ENCODE data around the gene PDCD1. TPM values are rescaled to one million over a fixed set of nuclear protein-coding genes. Genes with fewer than 3 reads are reported as not detected.
A peak's percentile ranks its signal among the peaks of the same experiment; 100 is the strongest.

Gene PDCD1
- total RNA-seq, 2 experiments from 2014 or later, result 2.4 to 2.5 TPM

GRCh38 chr2:241901500-241902351, 43.0 kb upstream of the PDCD1 start:
- ChIA-PET POLR2A (no interaction called here), CTCF (no interaction called here)
- Mint-ChIP-seq H3K4me3 (no peak overlapping the region), H3K9me3 (ENCODE audit: insufficient read depth) (no peaks in the 10 kb centered on the region), H3K27ac (no peak overlapping the region), H3K27me3 (ENCODE audit: low read depth) (no peaks in the 10 kb centered on the region), H3K4me1 (ENCODE audit: low read depth) (no peaks in the 10 kb centered on the region), H3K36me3 (ENCODE audit: low read depth) (peaks cover 2% of the 10 kb centered on the region)
- ATAC-seq (no peak), DNase-seq (no peak)

GRCh38 chr2:241901018-241901380, 42.3 kb upstream of the PDCD1 start:
- no peak for ATAC-seq
- ChIA-PET POLR2A (no interaction called here), CTCF (no interaction called here)
- Mint-ChIP-seq H3K9me3 (ENCODE audit: insufficient read depth) (no peaks in the 10 kb centered on the region), H3K27me3 (ENCODE audit: low read depth) (no peaks in the 10 kb centered on the region), H3K4me1 (ENCODE audit: low read depth) (no peaks in the 10 kb centered on the region), H3K27ac (no peak overlapping the region), H3K36me3 (ENCODE audit: low read depth) (peaks cover 2% of the 10 kb centered on the region), H3K4me3 (no peak overlapping the region)
- no peak for DNase-seq

GRCh38 chr2:241900251-241901017, 41.7 kb upstream of the PDCD1 start:
- DNase-seq, result no peak
- no peak overlapping the region for H3K4me3 Mint-ChIP-seq
- peaks cover 2% of the 10 kb centered on the region for H3K36me3 Mint-ChIP-seq (ENCODE audit: low read depth)
- no peak overlapping the region for H3K27ac Mint-ChIP-seq
- no peaks in the 10 kb centered on the region for H3K9me3 Mint-ChIP-seq (ENCODE audit: insufficient read depth)
- ChIA-PET POLR2A (no interaction called here), CTCF (no interaction called here)
- ATAC-seq, result no peak
- no peaks in the 10 kb centered on the region for H3K4me1 Mint-ChIP-seq (ENCODE audit: low read depth)
- H3K27me3 Mint-ChIP-seq (ENCODE audit: low read depth), result no peaks in the 10 kb centered on the region

GRCh38 chr2:241898463-241899270, 40.0 kb upstream of the PDCD1 start:
- ChIA-PET CTCF (no interaction called here), POLR2A (no interaction called here)
- peak; percentile 18 for DNase-seq
- H3K9me3 Mint-ChIP-seq (ENCODE audit: insufficient read depth), result no peaks in the 10 kb centered on the region
- ATAC-seq, result no peak
- H3K27ac Mint-ChIP-seq, result no peak overlapping the region
- no peaks in the 10 kb centered on the region for H3K27me3 Mint-ChIP-seq (ENCODE audit: low read depth)
- H3K36me3 Mint-ChIP-seq (ENCODE audit: low read depth), result peaks cover 2% of the 10 kb centered on the region
- no peak overlapping the region for H3K4me3 Mint-ChIP-seq
- H3K4me1 Mint-ChIP-seq (ENCODE audit: low read depth), result no peaks in the 10 kb centered on the region

- CTCF ChIA-PET, result no interaction called here
- Mint-ChIP-seq H3K9me3 (ENCODE audit: insufficient read depth) (no peaks in the 10 kb centered on the region), H3K36me3 (ENCODE audit: low read depth) (peaks cover 2% of the 10 kb centered on the region), H3K27ac (peak overlapping the region; percentile 46), H3K4me3 (no peak overlapping the region), H3K27me3 (ENCODE audit: low read depth) (no peaks in the 10 kb centered on the region), H3K4me1 (ENCODE audit: low read depth) (no peaks in the 10 kb centered on the region)
- POLR2A ChIA-PET, result no interaction called here
- DNase-seq, result peak; percentile 17
- no peak for ATAC-seq
Measured at GRCh38 chr2:241897231-241897916, 38.7 kb upstream of the PDCD1 start.

GRCh38 chr2:241896746-241897201, 38.1 kb upstream of the PDCD1 start:
- ATAC-seq (no peak), DNase-seq (peak; percentile 16)
- H3K4me3 Mint-ChIP-seq, result no peak overlapping the region
- H3K36me3 Mint-ChIP-seq (ENCODE audit: low read depth), result peaks cover 2% of the 10 kb centered on the region
- CTCF ChIA-PET, result no interaction called here
- POLR2A ChIA-PET, result no interaction called here
- peak overlapping the region; percentile 46 for H3K27ac Mint-ChIP-seq
- no peaks in the 10 kb centered on the region for H3K4me1 Mint-ChIP-seq (ENCODE audit: low read depth)
- no peaks in the 10 kb centered on the region for H3K9me3 Mint-ChIP-seq (ENCODE audit: insufficient read depth)
- H3K27me3 Mint-ChIP-seq (ENCODE audit: low read depth), result no peaks in the 10 kb centered on the region

GRCh38 chr2:241895712-241896641, 37.3 kb upstream of the PDCD1 start:
- Mint-ChIP-seq H3K27ac (peak overlapping the region; percentile 67), H3K27me3 (ENCODE audit: low read depth) (no peaks in the 10 kb centered on the region), H3K4me1 (ENCODE audit: low read depth) (no peaks in the 10 kb centered on the region), H3K36me3 (ENCODE audit: low read depth) (peaks cover 2% of the 10 kb centered on the region), H3K4me3 (no peak overlapping the region), H3K9me3 (ENCODE audit: insufficient read depth) (no peaks in the 10 kb centered on the region)
- DNase-seq (peak; percentile 22), ATAC-seq (no peak)
- ChIA-PET POLR2A (no interaction called here), CTCF (no interaction called here)

- H3K36me3 Mint-ChIP-seq (ENCODE audit: low read depth), result peaks cover 2% of the 10 kb centered on the region
- H3K27ac Mint-ChIP-seq, result no peak overlapping the region
- ATAC-seq (no peak), DNase-seq (no peak)
- H3K9me3 Mint-ChIP-seq (ENCODE audit: insufficient read depth), result no peaks in the 10 kb centered on the region
- H3K4me1 Mint-ChIP-seq (ENCODE audit: low read depth), result no peaks in the 10 kb centered on the region
- no peaks in the 10 kb centered on the region for H3K27me3 Mint-ChIP-seq (ENCODE audit: low read depth)
- CTCF ChIA-PET, result no interaction called here
- H3K4me3 Mint-ChIP-seq, result no peak overlapping the region
- POLR2A ChIA-PET, result no interaction called here
Measured at GRCh38 chr2:241895427-241895711, 36.7 kb upstream of the PDCD1 start.

- Mint-ChIP-seq H3K9me3 (ENCODE audit: insufficient read depth) (no peaks in the 10 kb centered on the region), H3K4me3 (no peak overlapping the region), H3K27me3 (ENCODE audit: low read depth) (no peaks in the 10 kb centered on the region), H3K36me3 (ENCODE audit: low read depth) (peaks cover 2% of the 10 kb centered on the region), H3K4me1 (ENCODE audit: low read depth) (no peaks in the 10 kb centered on the region), H3K27ac (no peak overlapping the region)
- DNase-seq (peak; percentile 8), ATAC-seq (no peak)
- CTCF ChIA-PET, result no interaction called here
- POLR2A ChIA-PET, result interaction anchor here (0.7 kb wide), 1 partner anchor 911 kb away, joined by 5 read pairs; no protein-coding TSS in a partner anchor
Measured at GRCh38 chr2:241894681-241895426, 36.2 kb upstream of the PDCD1 start.

- H3K36me3 Mint-ChIP-seq (ENCODE audit: low read depth), result peaks cover 9% of the 10 kb centered on the region
- CTCF ChIA-PET, result no interaction called here
- no peak overlapping the region for H3K27ac Mint-ChIP-seq
- ATAC-seq (no peak), DNase-seq (peak; percentile 14)
- H3K27me3 Mint-ChIP-seq (ENCODE audit: low read depth), result no peaks in the 10 kb centered on the region
- peaks cover 1% of the 10 kb centered on the region for H3K4me1 Mint-ChIP-seq (ENCODE audit: low read depth)
- no peak overlapping the region for H3K4me3 Mint-ChIP-seq
- POLR2A ChIA-PET, result interaction anchor here (0.7 kb wide), 1 partner anchor 910 kb away, joined by 5 read pairs; no protein-coding TSS in a partner anchor
- H3K9me3 Mint-ChIP-seq (ENCODE audit: insufficient read depth), result no peaks in the 10 kb centered on the region
Measured at GRCh38 chr2:241894056-241894641, 35.5 kb upstream of the PDCD1 start.
